Forelimb muscle (tissue), 1 donor: ENCODE results near the gene CREB5. TPM values are rescaled to one million over a fixed set of nuclear protein-coding genes. Genes with fewer than 3 reads are reported as not detected.

Experiments used
- DNase-seq: peaks from one replicate; pipeline ENCODE4 v3.0.0-alpha.2; 2013; ENCODE audit warnings: low read depth
- polyA plus RNA-seq: library from polyadenylated mRNA; unstranded; fragments of 120-200 nt; gene quantifications from one replicate; pipeline ENCODE4 v1.2.1, GENCODE V29; 2013; ENCODE audit not compliant: insufficient read length

The CREB5 gene
- polyA plus RNA-seq, 1 donor, result 33.5 TPM

- DNase-seq, result no peak
Measured at GRCh38 chr7:28643188-28643569, 230.9 kb downstream of the CREB5 start.

- DNase-seq, result no peak
Measured at GRCh38 chr7:28643584-28644340, 231.4 kb downstream of the CREB5 start.

GRCh38 chr7:28645866-28646265 lies 233.5 kb downstream of the CREB5 start:
- DNase-seq, result no peak

- DNase-seq, result no peak
Measured at GRCh38 chr7:28646376-28647075, 234.2 kb downstream of the CREB5 start.

GRCh38 chr7:28647076-28647421 lies 234.7 kb downstream of the CREB5 start:
- no peak for DNase-seq

- no peak for DNase-seq
Measured at GRCh38 chr7:28649189-28649588, 236.9 kb downstream of the CREB5 start.

- no peak for DNase-seq
Measured at GRCh38 chr7:28649811-28650210, 237.5 kb downstream of the CREB5 start.

GRCh38 chr7:28654110-28654509 lies 241.8 kb downstream of the CREB5 start:
- no peak for DNase-seq

GRCh38 chr7:28656529-28656928 lies 244.2 kb downstream of the CREB5 start:
- no peak for DNase-seq

GRCh38 chr7:28658381-28658780 lies 246.1 kb downstream of the CREB5 start:
- no peak for DNase-seq

- no peak for DNase-seq
Measured at GRCh38 chr7:28660132-28660531, 247.8 kb downstream of the CREB5 start.

- DNase-seq, result no peak
Measured at GRCh38 chr7:28661826-28662595, 249.7 kb downstream of the CREB5 start.

GRCh38 chr7:28666154-28666553 lies 253.8 kb downstream of the CREB5 start:
- DNase-seq, result no peak

- DNase-seq, result no peak
Measured at GRCh38 chr7:28668085-28668484, 255.8 kb downstream of the CREB5 start.

GRCh38 chr7:28669330-28669729 lies 257.0 kb downstream of the CREB5 start:
- DNase-seq, result no peak

- DNase-seq, result no peak
Measured at GRCh38 chr7:28671526-28671925, 259.2 kb downstream of the CREB5 start.

GRCh38 chr7:28672397-28672797 lies 260.1 kb downstream of the CREB5 start:
- no peak for DNase-seq

GRCh38 chr7:28674359-28674782 lies 262.1 kb downstream of the CREB5 start:
- DNase-seq, result no peak

GRCh38 chr7:28675429-28675828 lies 263.1 kb downstream of the CREB5 start:
- DNase-seq, result no peak

- no peak for DNase-seq
Measured at GRCh38 chr7:28677668-28678067, 265.4 kb downstream of the CREB5 start.

GRCh38 chr7:28678431-28678965 lies 266.2 kb downstream of the CREB5 start:
- no peak for DNase-seq

GRCh38 chr7:28681693-28682310 lies 269.5 kb downstream of the CREB5 start:
- no peak for DNase-seq
